ENCODE data around the gene NCS1.

NCS1 gene

DNA sequence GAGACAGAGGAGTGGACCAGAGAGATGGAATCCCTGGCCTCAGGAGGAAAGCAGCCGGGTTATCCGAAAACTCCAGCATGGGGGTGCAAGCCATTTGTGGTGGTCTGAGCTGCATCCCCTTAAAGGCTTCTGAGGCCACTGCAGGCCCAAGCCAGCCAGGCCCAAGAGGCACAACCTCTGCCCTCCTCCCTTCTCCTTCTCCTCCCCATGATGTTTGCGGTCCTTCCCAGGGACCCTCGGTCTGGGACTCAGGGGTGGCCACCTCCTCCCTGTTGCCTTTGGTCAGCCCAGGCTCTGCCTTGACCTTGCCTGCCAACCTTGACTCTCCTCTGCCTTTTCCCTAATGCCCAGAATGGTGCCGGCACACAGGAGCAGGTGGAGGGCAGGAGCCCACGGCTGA lies 4.6 kb downstream of the NCS1 start:
- DNase-seq (ENCODE audit: low read depth), result no peak

- no peak for DNase-seq (ENCODE audit: low read depth)
Measured at GRCh38 chr9:130177898-130178805, 5.9 kb downstream of the NCS1 start.

GRCh38 chr9:130179331-130179907 lies 7.2 kb downstream of the NCS1 start:
- no peak for DNase-seq (ENCODE audit: low read depth)

- no peak for DNase-seq (ENCODE audit: low read depth)
Measured at GRCh38 chr9:130180516-130180915, 8.3 kb downstream of the NCS1 start.

- DNase-seq (ENCODE audit: low read depth), result no peak
Measured at GRCh38 chr9:130181678-130182380, 9.6 kb downstream of the NCS1 start.

DNA sequence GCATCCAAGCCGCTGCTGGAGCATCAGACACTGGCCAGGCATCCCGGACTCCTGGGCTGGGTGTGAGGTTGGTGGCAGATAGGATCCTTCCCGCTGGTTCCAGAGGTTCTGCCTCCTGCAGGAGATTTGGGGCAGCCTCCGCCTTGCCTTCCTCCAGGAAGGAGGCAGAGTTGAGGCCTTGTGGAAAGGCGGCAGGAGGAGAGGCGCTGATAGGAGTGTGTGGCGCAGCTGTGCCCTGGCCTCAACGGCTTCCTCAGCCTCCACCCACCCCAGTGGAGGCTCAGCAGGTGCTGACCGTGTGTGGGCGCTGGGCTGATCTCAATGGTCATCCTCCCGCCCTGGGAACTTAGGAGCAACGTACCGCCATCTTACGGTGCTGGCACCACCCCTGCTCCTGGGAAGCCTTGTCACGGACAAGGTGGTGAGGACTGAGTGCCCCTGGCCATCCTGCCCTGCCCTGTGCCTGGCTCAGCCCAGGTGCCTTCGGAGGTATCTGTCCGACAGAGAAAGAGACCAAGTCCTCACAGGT lies 10.2 kb downstream of the NCS1 start:
- DNase-seq (ENCODE audit: low read depth), result no peak

- DNase-seq (ENCODE audit: low read depth), result no peak
Measured at GRCh38 chr9:130183133-130183762, 11.0 kb downstream of the NCS1 start.

DNA sequence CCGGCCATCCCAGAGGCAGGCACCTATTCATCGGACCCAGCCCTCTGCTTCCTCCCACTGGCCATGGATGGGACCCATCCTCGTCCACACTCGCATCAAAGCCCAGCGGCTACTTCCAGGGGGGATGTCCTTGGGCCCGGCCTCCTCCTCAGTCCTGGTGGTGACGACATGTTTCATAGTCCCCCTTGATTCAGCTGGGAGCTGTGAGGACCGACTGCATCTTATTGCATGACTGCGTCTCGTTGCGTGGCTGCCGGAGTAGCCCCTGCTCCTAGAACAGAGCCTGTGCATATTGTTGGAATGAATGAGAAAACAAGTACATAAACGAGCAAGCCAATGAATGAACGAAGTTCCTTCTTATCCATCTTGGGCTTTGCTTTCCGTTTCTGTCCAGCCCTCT lies 12.8 kb downstream of the NCS1 start:
- DNase-seq (ENCODE audit: low read depth), result no peak

DNA sequence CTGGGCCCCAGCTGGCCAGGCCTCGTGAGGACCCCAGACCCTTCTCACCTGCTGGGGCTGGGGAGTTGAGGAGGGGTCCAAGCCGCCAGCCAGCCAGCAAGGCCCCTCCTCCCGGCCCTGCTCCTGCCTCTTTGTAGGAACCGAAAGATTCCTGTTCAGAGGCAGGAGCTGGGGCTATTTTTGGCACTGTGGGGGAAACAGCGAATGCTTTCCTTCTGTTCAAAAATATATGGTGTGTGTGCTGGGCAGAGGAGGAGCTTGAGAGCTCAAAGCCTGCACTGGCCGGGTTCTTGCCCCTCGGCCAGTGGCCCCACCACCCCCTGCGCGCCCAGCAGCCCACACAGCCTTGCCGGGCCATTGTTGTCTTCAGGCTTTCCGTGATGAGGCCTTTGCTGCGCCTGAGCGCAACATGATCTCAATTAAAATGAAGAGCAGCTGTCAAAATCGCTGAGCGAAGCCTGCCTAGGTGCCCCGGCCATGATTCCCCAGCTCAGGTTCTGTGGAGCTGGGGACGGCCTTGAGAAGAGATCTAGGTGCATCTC lies 13.4 kb downstream of the NCS1 start:
- no peak for DNase-seq (ENCODE audit: low read depth)

DNA sequence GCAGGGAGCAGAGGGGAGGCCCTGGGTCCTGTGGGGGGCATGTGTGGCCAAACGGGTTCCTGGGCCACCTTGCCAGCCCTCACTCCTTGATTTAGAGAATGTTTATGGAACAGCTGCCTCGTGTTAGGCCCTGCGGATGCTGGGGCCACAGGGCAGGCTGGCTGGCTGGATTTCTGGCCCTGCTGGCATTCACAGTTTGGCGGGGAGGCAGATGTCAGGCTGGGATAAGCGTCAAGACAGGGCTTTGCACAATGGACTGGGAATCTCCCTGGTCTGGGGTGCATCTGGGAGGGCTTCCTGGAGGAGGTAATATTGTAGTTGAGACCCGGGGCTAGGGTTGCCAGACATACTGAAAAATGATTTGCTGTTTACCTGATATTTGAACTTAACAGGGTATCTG lies 13.8 kb downstream of the NCS1 start:
- DNase-seq (ENCODE audit: low read depth), result no peak

DNA sequence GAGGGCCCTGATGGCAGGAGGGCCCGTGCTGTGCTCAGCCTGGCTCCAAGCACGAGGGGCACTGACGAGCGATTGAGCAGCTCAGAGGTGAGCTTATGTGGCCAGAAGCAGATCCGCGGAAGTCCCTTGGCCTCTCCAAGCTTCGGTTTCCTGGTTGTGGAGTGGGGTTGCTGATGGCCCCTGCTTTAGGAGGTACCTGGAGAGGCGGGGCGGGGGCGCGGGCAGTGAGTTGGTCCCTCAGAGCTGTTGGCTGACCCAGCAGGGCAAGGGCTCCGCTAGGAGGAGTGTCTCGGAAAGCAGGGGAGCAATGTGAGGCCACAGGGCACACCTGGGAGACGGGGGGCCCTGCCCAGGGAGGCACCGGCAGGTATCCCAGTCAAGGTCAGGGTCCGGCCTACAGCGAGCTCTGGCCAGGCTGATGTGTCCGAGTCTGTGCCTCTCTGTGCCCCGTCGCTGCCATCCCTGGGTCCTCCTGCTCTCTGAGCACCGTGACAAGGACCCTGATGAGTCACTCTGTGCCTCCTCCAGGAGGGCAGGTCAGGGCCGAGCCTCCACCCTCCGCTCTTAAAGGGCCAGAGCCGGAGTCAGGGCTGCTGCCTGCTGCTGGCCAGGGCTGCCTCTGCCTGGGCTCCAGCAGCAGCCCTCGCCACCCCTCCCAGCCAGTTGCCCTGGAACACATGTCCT lies 14.8 kb downstream of the NCS1 start:
- no peak for DNase-seq (ENCODE audit: low read depth)

GRCh38 chr9:130187523-130187846 lies 15.3 kb downstream of the NCS1 start:
- no peak for DNase-seq (ENCODE audit: low read depth)

DNA sequence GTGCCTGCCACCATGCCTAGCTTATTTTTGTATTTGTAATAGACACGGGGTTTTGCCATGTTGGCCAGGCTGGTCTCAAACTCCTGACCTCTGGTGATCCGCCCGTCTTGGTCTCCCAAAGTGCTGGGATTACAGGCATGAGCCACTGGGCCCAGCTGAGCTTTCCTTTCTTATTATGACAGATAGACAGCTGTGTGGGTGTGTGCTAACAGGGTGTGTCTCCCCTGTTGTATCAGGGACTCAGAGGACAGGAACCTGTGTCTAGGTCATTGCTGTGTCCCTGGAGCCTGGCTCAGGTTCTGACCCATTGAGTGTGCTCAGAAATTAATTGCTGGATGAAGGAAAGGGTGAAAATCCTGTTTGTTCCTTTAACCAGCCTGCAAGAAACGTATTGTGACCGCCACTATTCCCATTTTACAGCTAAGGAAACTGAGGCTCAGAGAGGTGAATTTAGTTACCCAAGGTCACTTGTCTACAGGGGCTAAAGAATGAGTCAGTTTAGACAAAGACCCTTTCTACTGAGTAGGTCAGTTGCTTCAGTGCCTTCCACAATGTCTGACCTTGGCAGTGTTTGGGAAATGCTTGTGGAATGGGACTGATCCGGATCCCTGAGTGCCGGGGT lies 16.8 kb downstream of the NCS1 start:
- no peak for DNase-seq (ENCODE audit: low read depth)

GRCh38 chr9:130189840-130190239 lies 17.6 kb downstream of the NCS1 start:
- no peak for DNase-seq (ENCODE audit: low read depth)

- DNase-seq (ENCODE audit: low read depth), result no peak
Measured at GRCh38 chr9:130191068-130191748, 19.0 kb downstream of the NCS1 start.

GRCh38 chr9:130191749-130192120 lies 19.5 kb downstream of the NCS1 start:
- DNase-seq (ENCODE audit: low read depth), result no peak

- DNase-seq (ENCODE audit: low read depth), result no peak
Measured at GRCh38 chr9:130192382-130192999, 20.3 kb downstream of the NCS1 start.

DNA sequence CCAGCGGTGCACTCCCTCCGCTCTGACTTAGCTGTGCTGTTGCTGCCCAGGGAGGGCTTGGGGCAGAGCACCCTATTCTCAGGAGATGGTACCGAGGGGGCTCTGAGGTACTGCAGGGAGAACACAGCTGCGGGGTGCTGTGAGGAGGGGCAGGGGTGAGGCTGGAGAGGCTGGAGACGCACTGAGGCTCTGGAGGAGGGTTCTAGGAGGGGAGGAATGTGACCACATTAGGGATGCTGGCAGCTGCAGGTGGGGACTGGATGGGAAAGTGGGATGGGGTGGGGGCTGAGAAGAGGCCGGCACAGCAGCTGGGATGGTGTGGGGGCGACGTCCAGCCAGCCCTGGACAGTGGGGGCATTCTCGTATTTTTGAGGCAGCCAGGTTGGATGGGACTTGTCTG lies 20.9 kb downstream of the NCS1 start:
- no peak for DNase-seq (ENCODE audit: low read depth)

DNA sequence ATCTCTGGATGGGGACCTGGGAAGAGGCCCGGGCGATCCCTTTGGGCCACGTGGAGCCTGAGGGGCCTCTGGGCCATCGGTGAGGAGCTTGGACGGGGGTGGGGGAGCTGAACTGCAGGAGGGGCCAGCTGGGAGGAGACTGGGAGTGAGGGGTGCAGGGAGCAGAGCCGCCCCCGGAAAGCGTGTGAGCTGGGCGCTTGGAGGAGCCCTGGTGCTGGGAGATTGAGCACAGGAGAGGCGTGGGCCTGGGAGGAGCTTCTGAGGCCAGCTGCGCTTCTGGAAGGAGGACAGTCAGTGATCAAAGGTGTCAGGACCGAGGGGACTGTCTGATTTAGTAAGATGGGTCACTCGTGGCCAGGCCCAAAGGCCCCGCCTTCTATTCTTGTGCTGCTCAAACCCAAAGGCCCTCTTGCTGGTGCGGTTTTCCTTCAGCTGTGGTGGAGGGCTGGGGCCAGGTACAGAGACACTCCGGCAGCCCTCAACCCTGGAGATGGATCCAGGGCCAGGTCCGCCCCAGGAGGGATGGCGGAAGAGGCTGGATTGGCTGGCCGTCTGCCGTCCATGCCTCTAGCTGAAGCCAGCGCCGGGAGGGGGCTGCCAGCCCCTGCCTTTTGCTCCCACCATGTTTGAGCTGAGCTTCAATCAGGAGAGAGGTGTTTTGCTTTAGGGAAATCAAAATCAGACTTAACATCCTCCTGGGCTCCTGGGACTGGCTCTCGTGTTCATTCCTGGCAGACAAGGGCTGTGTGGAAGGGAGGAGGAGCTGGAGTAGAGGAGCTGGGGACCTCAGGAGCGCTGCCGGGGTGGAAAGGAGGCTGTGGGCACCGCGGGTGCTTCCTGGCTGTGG lies 21.6 kb downstream of the NCS1 start:
- no peak for DNase-seq (ENCODE audit: low read depth)

All from activated T-helper 1 cell treated with Interleukin-2 at 50 U/mL for 16 hours (primary cell).